ENCODE measurements around the gene MTARC2. TPM values are rescaled to one million over a fixed set of nuclear protein-coding genes. Genes with fewer than 3 reads are reported as not detected.

Gene MTARC2
- total and polyA plus RNA-seq, 7 donors = 4.1 to 12.4 (median 8.8) TPM

- no peak for DNase-seq
These were observed 61.0 kb downstream of the MTARC2 start for GRCh38 chr1:220809187-220809550.

GRCh38 chr1:220809704-220810103 lies 61.6 kb downstream of the MTARC2 start:
- no peak for TF ChIP-seq CTCF (IDR thresholded peaks at IDR 0.05)
- WGBS, 3 donors = 88% methylated on average over 8 of the region's 8 CpGs
- Histone ChIP-seq H3K27me3 (ENCODE audit: insufficient read depth in 3 of 3, low read length in 2 of 3) (no peaks in the 10 kb centered on the region), H3K4me3 (no peak overlapping the region), H3K36me3 (ENCODE audit: insufficient read depth in 1 of 2, low read depth in 1 of 2) (peaks cover 0 to 10% of the 10 kb centered on the region in 2 donors), H3K4me1 (no peaks in the 10 kb centered on the region), H3K9me3 (no peaks in the 10 kb centered on the region), H3K27ac (no peak overlapping the region)
- DNase-seq (no peak), ATAC-seq (no peak)
- intact Hi-C loops (cut with DNase I) = loop anchor here in 1 of 2 donors (10.0 kb wide), 1 partner anchor 625 kb away; no protein-coding TSS in a partner anchor

More at GRCh38 chr1:220809187-220809550, 61.0 kb downstream of the MTARC2 start:
- H3K4me3 ChIP-seq = no peak overlapping the region
- H3K27me3 ChIP-seq (ENCODE audit: insufficient read depth in 3 of 3, low read length in 2 of 3) = no peaks in the 10 kb centered on the region
- no peaks in the 10 kb centered on the region for H3K4me1 ChIP-seq
- intact Hi-C loops (cut with DNase I) = loop anchor here in 1 of 2 donors (10.0 kb wide), 1 partner anchor 626 kb away; no protein-coding TSS in a partner anchor
- H3K27ac ChIP-seq = no peak overlapping the region
- no peaks in the 10 kb centered on the region for H3K9me3 ChIP-seq
- TF ChIP-seq CTCF (IDR thresholded peaks at IDR 0.05) = no peak
- WGBS, 3 donors = 88 to 95% (median 90%) methylated on average over 6 of the region's 6 CpGs
- ATAC-seq = no peak
- H3K36me3 ChIP-seq (ENCODE audit: insufficient read depth in 1 of 2, low read depth in 1 of 2) = peaks cover 0 to 10% of the 10 kb centered on the region in 2 donors

GRCh38 chr1:220810179-220810653 lies 62.1 kb downstream of the MTARC2 start:
- 26 to 33% (median 27%) methylated on average over 20 of the region's 20 CpGs for WGBS, 3 donors
- peak; percentile 76 to 89 (median 81) for ATAC-seq
- DNase-seq = peak; percentile 76 to 87
- Histone ChIP-seq H3K4me3 (no peak overlapping the region), H3K36me3 (ENCODE audit: insufficient read depth in 1 of 2, low read depth in 1 of 2) (peaks cover 0 to 8% of the 10 kb centered on the region in 2 donors), H3K27me3 (ENCODE audit: insufficient read depth in 3 of 3, low read length in 2 of 3) (no peaks in the 10 kb centered on the region), H3K4me1 (no peaks in the 10 kb centered on the region), H3K9me3 (no peaks in the 10 kb centered on the region), H3K27ac (no peak overlapping the region)
- TF ChIP-seq CTCF (IDR thresholded peaks at IDR 0.05) = peak; percentile 87
- intact Hi-C loops (cut with DNase I) = no loop called here

GRCh38 chr1:220810963-220811362 lies 62.8 kb downstream of the MTARC2 start:
- Histone ChIP-seq H3K4me3 (no peak overlapping the region), H3K27me3 (ENCODE audit: insufficient read depth in 3 of 3, low read length in 2 of 3) (no peaks in the 10 kb centered on the region), H3K36me3 (ENCODE audit: insufficient read depth in 1 of 2, low read depth in 1 of 2) (peaks cover 0 to 8% of the 10 kb centered on the region in 2 donors), H3K9me3 (no peaks in the 10 kb centered on the region), H3K27ac (no peak overlapping the region), H3K4me1 (no peaks in the 10 kb centered on the region)
- no peak for TF ChIP-seq CTCF (IDR thresholded peaks at IDR 0.05)
- ATAC-seq (peak in 3 of 4 donors; percentile 44 to 72 (median 70)), DNase-seq (no peak)
- intact Hi-C loops (cut with DNase I) = no loop called here
- whole genome bisulfite sequencing, 3 donors = 48 to 75% (median 68%) methylated on average over 2 of the region's 2 CpGs

GRCh38 chr1:220811695-220812094 lies 63.6 kb downstream of the MTARC2 start:
- intact Hi-C loops (cut with DNase I) = no loop called here
- Histone ChIP-seq H3K4me1 (no peaks in the 10 kb centered on the region), H3K9me3 (no peaks in the 10 kb centered on the region), H3K27me3 (ENCODE audit: insufficient read depth in 3 of 3, low read length in 2 of 3) (no peaks in the 10 kb centered on the region), H3K4me3 (no peak overlapping the region), H3K36me3 (ENCODE audit: insufficient read depth in 1 of 2, low read depth in 1 of 2) (peaks cover 0 to 8% of the 10 kb centered on the region in 2 donors), H3K27ac (no peak overlapping the region)
- no peak for DNase-seq
- no peak for TF ChIP-seq CTCF (IDR thresholded peaks at IDR 0.05)
- ATAC-seq = no peak
- WGBS, 3 donors = 90 to 92% (median 90%) methylated on average over 5 of the region's 5 CpGs
